Mucosa of descending colon (tissue), 3 donors: ENCODE data around the gene KRT75. TPM values are rescaled to one million over a fixed set of nuclear protein-coding genes. Genes with fewer than 3 reads are reported as not detected.

Source experiments
- ATAC-seq: fragments of 200-7000 bp; cut with Tn5 transposase; one replicate; pipeline ENCODE4 v1.9.1; 2020; ENCODE audit warnings: mild to moderate bottlenecking, moderate library complexity
- DNase-seq, 3 donors: peaks; one replicate each; pipeline ENCODE4 v3.0.0-alpha.2; 2020
- H3K36me3 ChIP-seq: fragments of 200-600 bp; one replicate; pipeline ENCODE4 v1.8.0; 2021; ENCODE audit warnings: low read depth, mild to moderate bottlenecking
- H3K4me1 ChIP-seq: fragments of 200-600 bp; one replicate; pipeline ENCODE4 v1.8.0; 2021; ENCODE audit warnings: low read depth, mild to moderate bottlenecking
- H3K4me3 ChIP-seq: fragments of 200-600 bp; one replicate; pipeline ENCODE4 v1.8.0; 2021; ENCODE audit warnings: mild to moderate bottlenecking
- H3K9me3 ChIP-seq: fragments of 200-600 bp; one replicate; pipeline ENCODE4 v1.8.0; 2021; ENCODE audit warnings: mild to moderate bottlenecking
- CTCF ChIP-seq: fragments of 200-600 bp; IDR thresholded peaks from one replicate; pipeline ENCODE4 v1.8.0; 2022; ENCODE audit warnings: antibody characterized with exemption, mild to moderate bottlenecking
- intact Hi-C, 2 donors: fragments of 100-400 bp; cut with DNase I in 1 of 2; cut with micrococcal nuclease in 1 of 2; formaldehyde crosslinking; loops; one replicate each; pipeline versions ENCODE4 v1.11.0 to v1.11.1; 2022; cut with DNase I, micrococcal nuclease
- total RNA-seq, 3 donors: library from RNA; stranded (reverse); fragmentation: NEBNext Ultra II Directional in 2 of 3; extraction: Animal tissue kit (Norgen Biotek cat#: 25700) in 2 of 3; gene quantifications; one replicate each; pipeline versions ENCODE4 v1.2.1 to v1.2.4, GENCODE V29; 2021 to 2023
- donor health status: DM: no; HTN: no; CAD: no; lungs with moderate emphysema.
- donor health status: DM: no; HTN: no; CAD: no.
- donor health status: DM: no; HTN: yes; CAD: no.

KRT75 gene
- total RNA-seq, 3 donors from 2014 or later, result not detected

GRCh38 chr12:52427083-52427482 lies 7.1 kb downstream of the KRT75 start:
- Histone ChIP-seq H3K36me3 (no peaks in the 10 kb centered on the region), H3K4me3 (no peak overlapping the region), H3K4me1 (no peaks in the 10 kb centered on the region), H3K9me3 (no peaks in the 10 kb centered on the region)
- intact Hi-C loops, result no loop called here
- no peak for ATAC-seq
- TF ChIP-seq CTCF, result no peak
- no peak for DNase-seq

GRCh38 chr12:52426034-52426433 lies 8.1 kb downstream of the KRT75 start:
- Histone ChIP-seq H3K36me3 (no peaks in the 10 kb centered on the region), H3K4me3 (no peak overlapping the region), H3K9me3 (no peaks in the 10 kb centered on the region), H3K4me1 (no peaks in the 10 kb centered on the region)
- intact Hi-C loops, result no loop called here
- ATAC-seq (no peak), DNase-seq (no peak)
- no peak for TF ChIP-seq CTCF

GRCh38 chr12:52425466-52425865 lies 8.7 kb downstream of the KRT75 start:
- Histone ChIP-seq H3K36me3 (no peaks in the 10 kb centered on the region), H3K4me3 (no peak overlapping the region), H3K4me1 (no peaks in the 10 kb centered on the region), H3K9me3 (no peaks in the 10 kb centered on the region)
- no peak for TF ChIP-seq CTCF
- intact Hi-C loops, result no loop called here
- DNase-seq, result no peak
- no peak for ATAC-seq

GRCh38 chr12:52423661-52424500 lies 10.3 kb downstream of the KRT75 start:
- intact Hi-C loops, result no loop called here
- H3K9me3 ChIP-seq, result no peaks in the 10 kb centered on the region
- no peaks in the 10 kb centered on the region for H3K36me3 ChIP-seq
- no peaks in the 10 kb centered on the region for H3K4me1 ChIP-seq
- TF ChIP-seq CTCF, result no peak
- no peak overlapping the region for H3K4me3 ChIP-seq
- ATAC-seq (no peak), DNase-seq (no peak)

GRCh38 chr12:52423035-52423434 lies 11.1 kb downstream of the KRT75 start:
- intact Hi-C loops, result no loop called here

More at GRCh38 chr12:52423035-52423434, 11.1 kb downstream of the KRT75 start:
- ATAC-seq, result no peak
- no peak for DNase-seq
- no peaks in the 10 kb centered on the region for H3K9me3 ChIP-seq
- H3K4me3 ChIP-seq, result no peak overlapping the region
- no peaks in the 10 kb centered on the region for H3K4me1 ChIP-seq
- TF ChIP-seq CTCF, result no peak
- no peaks in the 10 kb centered on the region for H3K36me3 ChIP-seq
